OCI-LY3 (cell line): ENCODE data around the gene CCDC157.

Experiments
- EZH2phosphoT487 ChIP-seq: fragments of 200-600 bp; shearing (Covaris generic); IDR thresholded peaks from 2 replicates; pipeline ENCODE4 v1.6.1; 2018; ENCODE audit warnings: antibody characterized with exemption, mixed run types, low read depth
- TF ChIP-seq, protein P1 (sequence below): fragments of 200-600, 300-600 bp; sonication (generic); IDR thresholded peaks from 2 replicates; pipeline ENCODE4 v1.5.1; 2014; ENCODE audit warnings: antibody characterized with exemption, low read length, low read depth

DNA sequence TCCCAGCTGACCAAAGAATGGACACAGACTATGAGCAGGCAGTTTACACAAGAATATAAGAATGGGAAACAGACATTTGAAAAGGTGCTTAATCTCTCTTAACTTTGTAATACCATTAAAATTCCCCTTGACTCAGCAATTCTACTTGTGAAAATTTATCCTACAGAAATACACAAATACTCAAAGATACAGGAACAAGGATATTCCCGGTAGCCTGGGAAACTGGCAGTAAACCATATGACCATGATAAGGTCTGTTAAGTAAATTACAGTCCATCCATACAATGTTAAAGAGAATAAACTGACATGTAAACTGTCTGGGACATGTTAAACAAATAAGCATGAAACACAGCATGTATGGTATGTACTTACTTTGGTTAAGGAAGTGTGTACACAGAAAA lies 60.0 kb downstream of the CCDC157 start:
- TF ChIP-seq, protein P1, sequence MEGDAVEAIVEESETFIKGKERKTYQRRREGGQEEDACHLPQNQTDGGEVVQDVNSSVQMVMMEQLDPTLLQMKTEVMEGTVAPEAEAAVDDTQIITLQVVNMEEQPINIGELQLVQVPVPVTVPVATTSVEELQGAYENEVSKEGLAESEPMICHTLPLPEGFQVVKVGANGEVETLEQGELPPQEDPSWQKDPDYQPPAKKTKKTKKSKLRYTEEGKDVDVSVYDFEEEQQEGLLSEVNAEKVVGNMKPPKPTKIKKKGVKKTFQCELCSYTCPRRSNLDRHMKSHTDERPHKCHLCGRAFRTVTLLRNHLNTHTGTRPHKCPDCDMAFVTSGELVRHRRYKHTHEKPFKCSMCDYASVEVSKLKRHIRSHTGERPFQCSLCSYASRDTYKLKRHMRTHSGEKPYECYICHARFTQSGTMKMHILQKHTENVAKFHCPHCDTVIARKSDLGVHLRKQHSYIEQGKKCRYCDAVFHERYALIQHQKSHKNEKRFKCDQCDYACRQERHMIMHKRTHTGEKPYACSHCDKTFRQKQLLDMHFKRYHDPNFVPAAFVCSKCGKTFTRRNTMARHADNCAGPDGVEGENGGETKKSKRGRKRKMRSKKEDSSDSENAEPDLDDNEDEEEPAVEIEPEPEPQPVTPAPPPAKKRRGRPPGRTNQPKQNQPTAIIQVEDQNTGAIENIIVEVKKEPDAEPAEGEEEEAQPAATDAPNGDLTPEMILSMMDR = no peak
- no peak for TF ChIP-seq EZH2phosphoT487
